ENCODE data around the gene OLFML2A.

The OLFML2A gene

GRCh38 chr9:124781967-124782660 lies 5.2 kb downstream of the OLFML2A start:
- Histone ChIP-seq H3K36me3 (ENCODE audit: control insufficient read depth, insufficient read depth, low read length) (no peaks in the 10 kb centered on the region), H3K9me3 (ENCODE audit: control insufficient read depth, low read length) (no peaks in the 10 kb centered on the region), H3K27me3 (ENCODE audit: control insufficient read depth, insufficient read depth, low read length) (peaks cover 19% of the 10 kb centered on the region), H3K4me1 (ENCODE audit: control insufficient read depth, insufficient read depth, low read length) (no peaks in the 10 kb centered on the region), H3K9ac (ENCODE audit: low read length) (no peak overlapping the region), H3K4me3 (ENCODE audit: low read length) (no peak overlapping the region)

GRCh38 chr9:124782661-124783574 lies 6.0 kb downstream of the OLFML2A start:
- Histone ChIP-seq H3K9me3 (ENCODE audit: control insufficient read depth, low read length) (no peaks in the 10 kb centered on the region), H3K4me3 (ENCODE audit: low read length) (no peak overlapping the region), H3K27me3 (ENCODE audit: control insufficient read depth, insufficient read depth, low read length) (peaks cover 11% of the 10 kb centered on the region), H3K9ac (ENCODE audit: low read length) (no peak overlapping the region), H3K4me1 (ENCODE audit: control insufficient read depth, insufficient read depth, low read length) (no peaks in the 10 kb centered on the region), H3K36me3 (ENCODE audit: control insufficient read depth, insufficient read depth, low read length) (no peaks in the 10 kb centered on the region)

- Histone ChIP-seq H3K9me3 (ENCODE audit: control insufficient read depth, low read length) (no peaks in the 10 kb centered on the region), H3K9ac (ENCODE audit: low read length) (no peak overlapping the region), H3K4me1 (ENCODE audit: control insufficient read depth, insufficient read depth, low read length) (no peaks in the 10 kb centered on the region), H3K4me3 (ENCODE audit: low read length) (no peak overlapping the region), H3K27me3 (ENCODE audit: control insufficient read depth, insufficient read depth, low read length) (peaks cover 10% of the 10 kb centered on the region), H3K36me3 (ENCODE audit: control insufficient read depth, insufficient read depth, low read length) (no peaks in the 10 kb centered on the region)
Observed at GRCh38 chr9:124783830-124784229, 6.9 kb downstream of the OLFML2A start.

GRCh38 chr9:124784509-124784908 lies 7.6 kb downstream of the OLFML2A start:
- Histone ChIP-seq H3K36me3 (ENCODE audit: control insufficient read depth, insufficient read depth, low read length) (no peaks in the 10 kb centered on the region), H3K4me3 (ENCODE audit: low read length) (no peak overlapping the region), H3K9me3 (ENCODE audit: control insufficient read depth, low read length) (no peaks in the 10 kb centered on the region), H3K27me3 (ENCODE audit: control insufficient read depth, insufficient read depth, low read length) (peaks cover 3% of the 10 kb centered on the region), H3K4me1 (ENCODE audit: control insufficient read depth, insufficient read depth, low read length) (no peaks in the 10 kb centered on the region), H3K9ac (ENCODE audit: low read length) (no peak overlapping the region)

GRCh38 chr9:124786881-124787573 lies 10.1 kb downstream of the OLFML2A start:
- Histone ChIP-seq H3K4me1 (ENCODE audit: control insufficient read depth, insufficient read depth, low read length) (no peaks in the 10 kb centered on the region), H3K9me3 (ENCODE audit: control insufficient read depth, low read length) (no peaks in the 10 kb centered on the region), H3K27me3 (ENCODE audit: control insufficient read depth, insufficient read depth, low read length) (no peaks in the 10 kb centered on the region), H3K9ac (ENCODE audit: low read length) (no peak overlapping the region), H3K36me3 (ENCODE audit: control insufficient read depth, insufficient read depth, low read length) (no peaks in the 10 kb centered on the region), H3K4me3 (ENCODE audit: low read length) (no peak overlapping the region)

GRCh38 chr9:124788542-124789217 lies 11.7 kb downstream of the OLFML2A start:
- Histone ChIP-seq H3K9ac (ENCODE audit: low read length) (no peak overlapping the region), H3K36me3 (ENCODE audit: control insufficient read depth, insufficient read depth, low read length) (no peaks in the 10 kb centered on the region), H3K27me3 (ENCODE audit: control insufficient read depth, insufficient read depth, low read length) (no peaks in the 10 kb centered on the region), H3K4me1 (ENCODE audit: control insufficient read depth, insufficient read depth, low read length) (no peaks in the 10 kb centered on the region), H3K4me3 (ENCODE audit: low read length) (no peak overlapping the region), H3K9me3 (ENCODE audit: control insufficient read depth, low read length) (no peaks in the 10 kb centered on the region)

- Histone ChIP-seq H3K36me3 (ENCODE audit: control insufficient read depth, insufficient read depth, low read length) (no peaks in the 10 kb centered on the region), H3K4me3 (ENCODE audit: low read length) (no peak overlapping the region), H3K9me3 (ENCODE audit: control insufficient read depth, low read length) (no peaks in the 10 kb centered on the region), H3K4me1 (ENCODE audit: control insufficient read depth, insufficient read depth, low read length) (no peaks in the 10 kb centered on the region), H3K9ac (ENCODE audit: low read length) (no peak overlapping the region), H3K27me3 (ENCODE audit: control insufficient read depth, insufficient read depth, low read length) (no peaks in the 10 kb centered on the region)
Observed at GRCh38 chr9:124789531-124789930, 12.6 kb downstream of the OLFML2A start.

- Histone ChIP-seq H3K9ac (ENCODE audit: low read length) (no peak overlapping the region), H3K9me3 (ENCODE audit: control insufficient read depth, low read length) (no peaks in the 10 kb centered on the region), H3K4me3 (ENCODE audit: low read length) (no peak overlapping the region), H3K4me1 (ENCODE audit: control insufficient read depth, insufficient read depth, low read length) (no peaks in the 10 kb centered on the region), H3K27me3 (ENCODE audit: control insufficient read depth, insufficient read depth, low read length) (no peaks in the 10 kb centered on the region), H3K36me3 (ENCODE audit: control insufficient read depth, insufficient read depth, low read length) (no peaks in the 10 kb centered on the region)
Observed at GRCh38 chr9:124790301-124790700, 13.4 kb downstream of the OLFML2A start.

GRCh38 chr9:124790801-124791505 lies 14.0 kb downstream of the OLFML2A start:
- Histone ChIP-seq H3K9me3 (ENCODE audit: control insufficient read depth, low read length) (no peaks in the 10 kb centered on the region), H3K9ac (ENCODE audit: low read length) (no peak overlapping the region), H3K4me1 (ENCODE audit: control insufficient read depth, insufficient read depth, low read length) (no peaks in the 10 kb centered on the region), H3K27me3 (ENCODE audit: control insufficient read depth, insufficient read depth, low read length) (peaks cover 2% of the 10 kb centered on the region), H3K36me3 (ENCODE audit: control insufficient read depth, insufficient read depth, low read length) (no peaks in the 10 kb centered on the region), H3K4me3 (ENCODE audit: low read length) (no peak overlapping the region)

GRCh38 chr9:124792257-124793014 lies 15.5 kb downstream of the OLFML2A start:
- Histone ChIP-seq H3K4me1 (ENCODE audit: control insufficient read depth, insufficient read depth, low read length) (no peaks in the 10 kb centered on the region), H3K4me3 (ENCODE audit: low read length) (no peak overlapping the region), H3K36me3 (ENCODE audit: control insufficient read depth, insufficient read depth, low read length) (no peaks in the 10 kb centered on the region), H3K27me3 (ENCODE audit: control insufficient read depth, insufficient read depth, low read length) (peaks cover 9% of the 10 kb centered on the region), H3K9ac (ENCODE audit: low read length) (no peak overlapping the region), H3K9me3 (ENCODE audit: control insufficient read depth, low read length) (no peaks in the 10 kb centered on the region)

All from mucosa of stomach (tissue), 1 donor.